HG03039 (cell line): ENCODE measurements around the gene KCTD14.
"Not testable (repeated sequence)": the region's sequence is repeated elsewhere in the genome, so short reads cannot be mapped to it uniquely, and the experiment has no call there.

Source experiments
- ATAC-seq: cut with Tn5 transposase; IDR thresholded peaks from one replicate; pipeline ENCODE4 v1.9.1; 2021; ENCODE audit warnings: mild to moderate bottlenecking, moderate library complexity; ENCODE audit not compliant: unreplicated experiment

KCTD14 gene, protein sequence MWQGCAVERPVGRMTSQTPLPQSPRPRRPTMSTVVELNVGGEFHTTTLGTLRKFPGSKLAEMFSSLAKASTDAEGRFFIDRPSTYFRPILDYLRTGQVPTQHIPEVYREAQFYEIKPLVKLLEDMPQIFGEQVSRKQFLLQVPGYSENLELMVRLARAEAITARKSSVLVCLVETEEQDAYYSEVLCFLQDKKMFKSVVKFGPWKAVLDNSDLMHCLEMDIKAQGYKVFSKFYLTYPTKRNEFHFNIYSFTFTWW

DNA sequence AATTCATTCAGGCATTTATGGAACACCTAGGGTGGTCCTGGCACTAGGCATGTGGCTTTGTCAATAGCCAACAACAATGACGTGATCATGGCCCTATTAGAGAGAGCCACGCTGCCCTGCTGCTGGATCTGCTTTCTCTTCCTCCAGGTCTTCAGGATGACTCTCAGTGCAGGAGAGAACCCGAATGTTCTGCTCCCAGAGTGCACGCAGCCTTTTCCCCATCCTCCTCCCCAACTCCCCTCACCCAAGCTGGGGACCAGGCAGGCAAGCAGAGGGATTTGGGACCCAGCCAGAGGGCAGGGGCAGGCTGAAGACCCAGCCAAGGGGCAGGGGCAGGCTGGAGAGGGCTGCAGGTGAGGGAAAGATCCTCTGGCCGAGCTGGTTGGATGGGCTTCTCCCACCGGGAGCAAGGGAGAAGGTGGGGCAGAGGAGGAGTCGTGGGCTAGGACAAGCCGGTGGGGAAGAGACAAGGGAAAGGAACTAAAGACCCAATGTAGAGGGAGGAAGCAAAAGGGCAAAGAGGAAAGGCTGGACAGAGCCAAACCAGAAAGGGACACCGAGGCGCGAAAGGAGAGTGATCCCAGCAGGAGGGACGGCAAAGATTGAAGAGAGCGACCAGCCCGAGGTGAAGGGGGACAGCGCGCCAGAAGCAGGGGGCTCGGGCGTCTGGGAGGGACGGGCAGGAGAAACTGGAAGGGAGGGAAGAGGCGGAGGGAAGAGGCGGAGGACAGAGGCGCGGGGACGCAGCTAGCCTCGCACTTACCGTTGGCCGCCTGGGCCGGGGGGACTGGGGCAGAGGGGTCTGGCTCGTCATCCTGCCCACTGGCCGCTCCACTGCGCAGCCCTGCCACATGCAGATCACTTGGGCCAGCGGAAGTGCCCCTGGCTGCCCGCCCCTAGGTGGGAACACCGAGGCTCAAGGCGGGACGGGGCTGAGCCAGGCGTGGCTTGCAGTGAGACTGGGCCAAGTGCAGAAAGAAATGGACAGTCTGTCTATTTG lies at the start of gene KCTD14:
KCTD14 (minus strand) TSS at position 880 of the 1,000 bp plus-strand sequence; CDS start at position 853, 27 bp downstream.
- no peak for ATAC-seq

- ATAC-seq, result no peak
These were observed 49.4 kb upstream of the KCTD14 start for GRCh38 chr11:78072455-78072854.

DNA sequence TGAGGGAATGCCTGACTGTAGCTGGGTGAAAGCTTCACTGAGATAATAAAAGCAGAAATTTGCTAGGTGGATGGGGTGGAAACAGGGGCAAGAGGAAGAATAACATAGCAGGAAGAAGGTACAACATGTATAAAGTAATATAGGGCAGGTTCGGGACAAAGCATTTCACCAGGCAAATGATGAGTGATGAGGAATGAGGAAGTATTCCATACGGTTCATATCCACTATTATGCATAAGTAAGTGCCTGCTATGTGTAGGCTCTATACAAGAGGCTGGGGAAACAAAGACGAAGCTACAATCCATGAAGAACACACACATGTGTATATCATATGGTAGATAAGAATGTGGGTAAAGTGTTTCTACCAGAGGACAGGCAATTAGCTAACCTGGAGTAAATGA lies 48.6 kb upstream of the KCTD14 start:
- ATAC-seq, result no peak

DNA sequence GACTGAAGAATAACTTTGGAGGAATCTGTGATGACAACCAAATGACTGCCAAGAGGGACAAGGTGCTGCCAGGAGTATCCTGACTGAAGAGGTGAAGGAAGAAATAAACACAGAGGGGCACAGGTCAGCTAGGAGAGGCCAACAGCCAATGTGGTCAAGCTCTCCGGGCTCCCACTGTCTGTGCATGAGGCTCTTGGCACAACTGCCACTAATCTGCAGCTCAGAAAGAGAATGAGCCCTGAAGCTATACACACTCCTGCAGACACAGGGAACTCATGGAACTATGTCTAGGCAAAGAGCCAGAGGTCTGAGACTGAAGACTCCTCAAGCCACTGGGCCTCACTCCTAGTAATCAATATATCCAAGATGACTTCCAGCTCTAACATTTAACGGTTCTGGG lies 47.5 kb upstream of the KCTD14 start:
- no peak for ATAC-seq

- no peak for ATAC-seq
These were observed 46.4 kb upstream of the KCTD14 start for GRCh38 chr11:78069465-78069864.

- ATAC-seq, result no peak
These were observed 44.6 kb upstream of the KCTD14 start for GRCh38 chr11:78067704-78068103.

DNA sequence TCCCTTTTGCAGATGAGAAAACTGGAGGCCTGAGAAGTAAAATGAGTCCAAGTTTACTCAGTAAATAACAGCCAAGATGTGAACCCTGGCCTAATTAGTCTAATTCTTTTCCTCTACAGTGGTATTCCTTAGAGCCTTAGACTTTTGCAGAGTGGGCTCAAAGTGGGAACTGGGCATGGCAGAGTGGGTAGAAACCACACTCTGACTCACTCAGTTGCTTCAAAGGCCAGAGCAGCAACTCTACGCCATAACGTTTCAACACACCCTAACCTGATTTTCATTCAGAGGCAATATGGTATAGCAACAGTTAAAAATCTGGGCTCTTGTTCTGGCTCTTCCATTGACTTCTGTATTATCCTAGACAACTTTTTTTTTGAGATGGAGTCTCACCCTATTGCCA lies 43.4 kb upstream of the KCTD14 start:
- ATAC-seq, result no peak

DNA sequence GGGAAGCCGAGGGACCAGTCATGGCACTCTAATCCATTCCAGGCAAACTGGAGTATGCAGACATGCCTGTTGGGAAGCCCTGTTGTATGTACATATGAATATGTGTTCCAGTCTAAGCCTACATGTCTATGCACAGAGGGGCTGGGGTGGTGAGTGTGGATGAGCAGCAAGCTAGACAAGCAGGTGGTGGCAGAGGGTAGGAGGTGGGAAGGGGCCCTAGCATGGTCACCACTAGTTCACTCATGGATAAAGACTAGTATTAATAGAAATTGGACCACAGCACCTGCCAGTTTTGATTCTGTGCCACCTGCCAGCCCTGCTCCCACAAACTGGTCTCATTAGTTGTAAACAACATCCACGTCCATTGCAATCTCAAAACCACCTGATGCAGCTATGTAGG lies 42.1 kb upstream of the KCTD14 start:
- ATAC-seq, result no peak

GRCh38 chr11:78063440-78064181 lies 40.5 kb upstream of the KCTD14 start, which contains the start of gene THRSP:
Gene THRSP (plus strand): TSS chr11:78063861. CDS start chr11:78063882, 21 bp downstream.
- ATAC-seq, result no peak

DNA sequence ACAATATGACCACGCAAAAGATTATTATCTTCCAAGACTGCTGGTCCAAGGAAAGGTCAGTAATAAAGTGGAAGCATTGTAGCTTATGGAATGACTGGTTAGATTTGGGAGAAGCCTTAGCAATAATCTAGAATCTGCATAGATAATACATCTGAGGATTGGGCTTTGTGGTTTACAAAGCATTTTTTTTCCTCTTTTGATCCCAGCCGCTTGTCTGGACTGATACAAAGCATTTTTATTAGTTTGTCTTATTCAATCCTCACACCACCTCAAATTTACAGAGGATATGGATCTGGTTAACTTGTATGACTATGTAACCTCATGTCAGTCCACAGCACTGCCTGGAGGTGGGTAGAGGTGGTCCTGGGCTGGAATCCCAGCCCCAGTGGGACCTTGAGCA lies 39.6 kb upstream of the KCTD14 start:
- no peak for ATAC-seq

GRCh38 chr11:78061921-78062311 lies 38.8 kb upstream of the KCTD14 start:
- ATAC-seq, result no peak

DNA sequence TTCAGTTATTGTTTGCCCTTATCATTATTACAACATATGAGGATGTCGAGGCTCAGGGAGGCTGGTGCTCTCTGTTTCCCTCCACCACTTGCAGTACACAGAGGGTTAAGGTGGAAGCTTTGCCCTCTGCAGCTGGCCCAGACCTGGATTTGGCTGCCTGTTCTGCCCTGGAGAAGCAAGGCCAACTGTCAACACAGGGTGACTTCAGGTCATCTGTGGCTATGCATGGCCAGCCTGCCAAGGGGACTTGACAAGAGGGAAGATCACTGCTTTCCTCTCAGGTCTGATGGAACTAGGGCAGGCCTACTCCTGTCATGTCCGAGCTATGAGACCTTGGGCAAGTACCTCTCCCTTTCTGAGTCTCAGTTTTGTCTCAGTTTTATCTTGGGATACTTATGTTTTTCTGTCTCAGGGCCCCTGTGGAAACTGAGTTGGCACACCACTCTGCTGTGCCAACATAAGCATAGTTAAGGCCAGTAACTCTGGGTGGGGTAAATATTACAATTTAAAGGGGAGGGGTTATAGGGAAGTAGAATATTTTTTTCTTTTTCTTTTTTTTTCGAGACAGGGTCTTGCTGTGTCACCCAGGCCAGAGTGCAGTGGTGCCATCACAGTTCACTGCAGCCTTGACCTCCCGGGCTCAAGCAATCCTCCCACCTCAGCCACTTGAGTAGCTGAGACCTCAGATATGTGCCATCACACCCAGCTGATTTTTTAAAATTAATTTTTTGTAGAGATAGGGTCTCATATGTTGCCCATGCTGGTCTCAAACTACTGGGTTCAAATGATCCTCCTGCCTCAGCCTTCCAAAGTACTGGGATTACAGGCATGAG lies 38.2 kb upstream of the KCTD14 start:
- no peak for ATAC-seq

- ATAC-seq, result no peak
These were observed 37.5 kb upstream of the KCTD14 start for GRCh38 chr11:78060533-78060932.

- not testable (repeated sequence) for ATAC-seq
These were observed 36.8 kb upstream of the KCTD14 start for GRCh38 chr11:78059749-78060328.

- ATAC-seq, result no peak
These were observed 34.5 kb upstream of the KCTD14 start for GRCh38 chr11:78057462-78058055.

- no peak for ATAC-seq
These were observed 33.0 kb upstream of the KCTD14 start for GRCh38 chr11:78056093-78056492.

DNA sequence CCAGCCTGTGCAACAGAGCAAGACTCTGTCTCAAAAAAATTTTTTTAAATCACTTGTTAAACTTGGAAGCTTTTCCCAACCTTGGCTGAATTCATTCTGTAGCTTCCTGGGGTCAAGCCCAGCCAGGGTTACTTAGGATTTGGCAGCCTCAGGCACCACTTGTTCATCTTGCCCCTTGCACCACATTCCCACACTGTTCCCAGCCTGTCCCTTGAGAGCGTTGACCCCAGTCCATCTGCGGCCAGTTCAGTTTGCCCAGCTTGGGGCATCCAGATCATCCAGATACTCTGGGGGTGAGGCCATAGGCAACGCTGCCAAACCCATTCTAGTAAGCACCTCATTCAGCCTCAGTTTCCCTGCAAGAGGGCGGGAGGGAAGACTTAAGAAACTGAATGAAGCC lies 31.9 kb upstream of the KCTD14 start:
- no peak for ATAC-seq

DNA sequence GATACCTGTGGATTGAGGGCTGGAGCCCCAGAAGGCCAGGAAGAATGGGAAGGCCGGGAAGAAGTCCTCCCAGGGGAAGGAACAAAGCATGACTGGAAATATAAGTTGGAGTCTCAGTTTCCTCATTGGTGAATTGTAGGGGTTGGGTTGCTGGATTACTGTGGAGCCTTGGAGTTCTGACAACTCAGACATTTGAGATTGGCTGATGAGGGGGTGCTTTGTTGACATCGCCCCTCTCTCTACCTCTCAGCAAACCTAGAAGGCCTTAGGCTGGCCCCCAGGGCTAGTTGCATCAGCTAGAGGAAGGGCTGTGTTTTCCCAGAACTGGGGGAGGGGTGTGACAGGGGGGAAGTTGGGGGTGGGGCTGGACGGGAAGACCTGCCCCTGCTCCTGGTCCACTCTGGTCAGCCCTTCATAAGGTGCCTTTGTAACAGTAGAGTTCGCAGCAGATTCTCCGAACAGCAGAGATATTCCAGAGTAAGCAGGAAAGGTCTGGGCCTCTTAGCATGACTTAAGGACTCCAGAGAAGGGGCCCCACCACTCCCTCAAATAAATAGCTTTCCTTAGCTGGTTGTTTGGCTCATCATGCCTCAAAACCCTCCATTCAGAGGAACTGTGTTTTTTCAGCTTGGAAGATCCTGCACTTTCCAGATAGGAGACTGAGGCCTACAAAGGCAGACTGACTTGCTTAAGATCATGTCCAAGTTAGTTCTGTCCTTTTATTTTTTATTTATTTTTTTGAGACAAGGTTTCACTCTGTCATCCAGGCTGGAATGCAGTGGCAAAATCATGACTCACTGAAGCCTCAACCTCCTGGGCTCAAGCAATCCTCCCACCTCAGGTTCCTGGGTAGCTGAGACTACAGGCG lies 28.1 kb upstream of the KCTD14 start:
- no peak for ATAC-seq

GRCh38 chr11:78049348-78049747 lies 26.3 kb upstream of the KCTD14 start:
- ATAC-seq, result no peak
